OCI-LY1 (cell line): ENCODE data around the gene CTBP2.

ENCODE experiments used
- H2AFZ ChIP-seq: fragments of 200-600 bp; sonication (generic), shearing (Covaris generic); 2 replicates; pipeline ENCODE4 v1.6.0; 2014; ENCODE audit warnings: antibody characterized with exemption, mild to moderate bottlenecking, low read length
- H3F3A ChIP-seq: fragments of 200-600 bp; sonication (generic), shearing (Covaris generic); 2 replicates; pipeline ENCODE4 v1.6.0; 2014; ENCODE audit warnings: mild to moderate bottlenecking, antibody characterized with exemption, low read length, moderate library complexity; ENCODE audit not compliant: insufficient read depth
- H3K27ac ChIP-seq: fragments of 200-600 bp; sonication (generic); 2 replicates; pipeline ENCODE4 v1.5.1; 2014; ENCODE audit warnings: low read length, mixed run types, mild to moderate bottlenecking, low read depth; ENCODE audit not compliant: poor library complexity, severe bottlenecking
- H3K27me3 ChIP-seq: fragments of 200-600 bp; sonication (generic); 2 replicates; pipeline ENCODE4 v1.6.0; 2014; ENCODE audit warnings: antibody characterized with exemption, mild to moderate bottlenecking, low read length, moderate library complexity; ENCODE audit not compliant: insufficient read depth
- H3K36me3 ChIP-seq: fragments of 200-600 bp; sonication (generic); 2 replicates; pipeline ENCODE4 v1.6.1; 2014; ENCODE audit warnings: mild to moderate bottlenecking, antibody characterized with exemption, low read length, moderate library complexity, mixed read lengths; ENCODE audit not compliant: insufficient read depth
- H3K4me1 ChIP-seq: fragments of 200-600 bp; sonication (generic); 2 replicates; pipeline ENCODE4 v1.5.1; 2014; ENCODE audit warnings: mild to moderate bottlenecking, low read length, moderate library complexity; ENCODE audit not compliant: insufficient read depth, severe bottlenecking
- H3K4me2 ChIP-seq: fragments of 200-600 bp; sonication (generic), shearing (Covaris generic); 2 replicates; pipeline ENCODE4 v1.6.1; 2014; ENCODE audit warnings: low read length
- H3K4me3 ChIP-seq: fragments of 200-600 bp; sonication (generic); 2 replicates; pipeline ENCODE4 v1.5.1; 2014; ENCODE audit warnings: low read length, low read depth, mild to moderate bottlenecking, mixed read lengths; ENCODE audit not compliant: poor library complexity, severe bottlenecking
- H3K79me2 ChIP-seq: fragments of 200-600 bp; shearing (Covaris generic); 2 replicates; pipeline ENCODE4 v1.6.1; 2016; ENCODE audit warnings: mixed run types, low read length, mixed read lengths; ENCODE audit not compliant: insufficient read depth
- H3K9ac ChIP-seq: fragments of 200-600 bp; sonication (generic), shearing (Covaris generic); 2 replicates; pipeline ENCODE4 v1.6.1; 2014; ENCODE audit warnings: mild to moderate bottlenecking, low read length, mixed read lengths
- H3K9me2 ChIP-seq: fragments of 200-600 bp; sonication (generic), shearing (Covaris generic); 2 replicates; pipeline ENCODE4 v1.6.1; 2014; ENCODE audit warnings: low read depth, mild to moderate bottlenecking, low read length, mixed read lengths
- H3K9me3 ChIP-seq: fragments of 200-600 bp; shearing (Covaris generic); 2 replicates; pipeline ENCODE4 v1.6.1; 2014; ENCODE audit warnings: low read length, mixed read lengths
- H4K20me1 ChIP-seq: fragments of 200-600 bp; sonication (generic), shearing (Covaris generic); 2 replicates; pipeline ENCODE4 v1.6.0; 2016; ENCODE audit warnings: mild to moderate bottlenecking, low read length; ENCODE audit not compliant: insufficient read depth
- EZH2 ChIP-seq: fragments of 200-600 bp; sonication (generic), shearing (Covaris generic); IDR thresholded peaks from 2 replicates; pipeline ENCODE4 v1.8.0; 2017; ENCODE audit warnings: borderline replicate concordance, mixed run types, mild to moderate bottlenecking, antibody characterized with exemption, low read length, moderate library complexity, mixed read lengths
- TF ChIP-seq, protein P1 (sequence below): fragments of 200-600 bp; sonication (generic), shearing (Covaris generic); IDR thresholded peaks from 2 replicates; pipeline ENCODE4 v1.5.1; 2017; ENCODE audit warnings: mild to moderate bottlenecking, antibody characterized with exemption, low read length, moderate library complexity, mixed read lengths

CTBP2 gene

DNA sequence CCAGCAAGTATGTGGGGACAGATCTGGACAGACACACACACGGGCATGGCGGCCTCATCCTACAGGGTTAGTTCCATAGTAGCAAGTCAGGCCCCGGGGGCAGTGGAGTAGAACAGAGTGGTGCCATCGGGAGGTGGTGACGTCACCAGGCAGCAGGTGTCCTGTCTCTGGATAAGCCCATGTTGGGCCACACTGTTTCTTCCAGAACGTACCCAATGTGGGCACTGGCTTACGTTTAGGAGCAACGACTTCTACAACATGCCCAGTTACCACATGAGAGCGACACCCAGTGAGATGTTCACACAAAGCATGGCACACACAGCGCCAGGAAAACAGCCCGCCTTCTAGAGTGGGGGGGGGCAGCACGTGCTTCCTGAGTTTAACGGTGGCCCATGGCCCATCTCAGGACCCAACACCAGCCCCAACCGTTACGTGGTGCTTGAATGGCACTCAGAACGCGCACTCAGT lies 67.8 kb downstream of the CTBP2 start:
- Histone ChIP-seq H3K79me2 (no peaks in the 10 kb centered on the region), H3K27ac (no peak overlapping the region), H3K4me2 (no peak overlapping the region), H3K9me2 (no peaks in the 10 kb centered on the region), H3K4me1 (no peaks in the 10 kb centered on the region), H3F3A (no peaks in the 10 kb centered on the region), H3K9ac (no peak overlapping the region), H3K27me3 (no peaks in the 10 kb centered on the region), H2AFZ (no peak overlapping the region), H3K36me3 (no peaks in the 10 kb centered on the region), H3K9me3 (no peaks in the 10 kb centered on the region), H3K4me3 (no peak overlapping the region), H4K20me1 (no peaks in the 10 kb centered on the region; the same call in 1 of the 2 replicates)
- no peak for TF ChIP-seq EZH2
- TF ChIP-seq, protein P1, sequence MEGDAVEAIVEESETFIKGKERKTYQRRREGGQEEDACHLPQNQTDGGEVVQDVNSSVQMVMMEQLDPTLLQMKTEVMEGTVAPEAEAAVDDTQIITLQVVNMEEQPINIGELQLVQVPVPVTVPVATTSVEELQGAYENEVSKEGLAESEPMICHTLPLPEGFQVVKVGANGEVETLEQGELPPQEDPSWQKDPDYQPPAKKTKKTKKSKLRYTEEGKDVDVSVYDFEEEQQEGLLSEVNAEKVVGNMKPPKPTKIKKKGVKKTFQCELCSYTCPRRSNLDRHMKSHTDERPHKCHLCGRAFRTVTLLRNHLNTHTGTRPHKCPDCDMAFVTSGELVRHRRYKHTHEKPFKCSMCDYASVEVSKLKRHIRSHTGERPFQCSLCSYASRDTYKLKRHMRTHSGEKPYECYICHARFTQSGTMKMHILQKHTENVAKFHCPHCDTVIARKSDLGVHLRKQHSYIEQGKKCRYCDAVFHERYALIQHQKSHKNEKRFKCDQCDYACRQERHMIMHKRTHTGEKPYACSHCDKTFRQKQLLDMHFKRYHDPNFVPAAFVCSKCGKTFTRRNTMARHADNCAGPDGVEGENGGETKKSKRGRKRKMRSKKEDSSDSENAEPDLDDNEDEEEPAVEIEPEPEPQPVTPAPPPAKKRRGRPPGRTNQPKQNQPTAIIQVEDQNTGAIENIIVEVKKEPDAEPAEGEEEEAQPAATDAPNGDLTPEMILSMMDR, result no peak

DNA sequence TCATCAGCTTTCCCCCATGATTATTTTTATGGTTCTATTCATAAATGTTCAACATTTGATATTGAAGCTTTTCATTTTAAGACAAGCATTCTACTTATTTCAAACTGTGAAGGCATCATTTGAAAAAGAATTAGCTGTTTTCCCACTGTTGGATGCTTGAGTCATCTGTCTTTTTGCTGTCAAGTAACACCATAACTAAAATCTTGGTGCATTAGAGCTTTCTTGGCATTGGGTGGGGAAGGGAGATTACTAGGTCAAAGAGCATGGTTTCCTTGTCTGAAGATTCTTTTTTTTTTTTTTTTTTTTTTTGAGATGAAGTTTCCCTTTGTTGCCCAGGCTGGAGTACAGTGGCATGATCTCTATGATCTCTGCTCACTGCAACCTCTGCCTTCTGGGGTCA lies 68.5 kb downstream of the CTBP2 start:
- H3K27me3 ChIP-seq, result no peaks in the 10 kb centered on the region
- no peaks in the 10 kb centered on the region for H3F3A ChIP-seq
- H3K9me2 ChIP-seq, result no peaks in the 10 kb centered on the region
- no peaks in the 10 kb centered on the region; the same call in 1 of the 2 replicates for H4K20me1 ChIP-seq
- H3K4me2 ChIP-seq, result no peak overlapping the region
- no peak overlapping the region for H2AFZ ChIP-seq
- no peaks in the 10 kb centered on the region for H3K36me3 ChIP-seq
- no peaks in the 10 kb centered on the region for H3K79me2 ChIP-seq
- TF ChIP-seq, protein P1, result no peak
- TF ChIP-seq EZH2, result no peak
- H3K27ac ChIP-seq, result no peak overlapping the region
- H3K4me1 ChIP-seq, result no peaks in the 10 kb centered on the region
- no peak overlapping the region for H3K9ac ChIP-seq
- no peak overlapping the region for H3K4me3 ChIP-seq
- no peaks in the 10 kb centered on the region for H3K9me3 ChIP-seq

- Histone ChIP-seq H3K9ac (no peak overlapping the region), H3F3A (no peaks in the 10 kb centered on the region), H3K4me1 (no peaks in the 10 kb centered on the region), H3K27me3 (no peaks in the 10 kb centered on the region), H2AFZ (no peak overlapping the region), H3K9me3 (no peaks in the 10 kb centered on the region), H3K9me2 (no peaks in the 10 kb centered on the region), H3K27ac (no peak overlapping the region), H4K20me1 (no peaks in the 10 kb centered on the region; the same call in 1 of the 2 replicates), H3K36me3 (no peaks in the 10 kb centered on the region), H3K4me2 (no peak overlapping the region), H3K4me3 (no peak overlapping the region), H3K79me2 (no peaks in the 10 kb centered on the region)
- no peak for TF ChIP-seq EZH2
These were observed 70.9 kb downstream of the CTBP2 start for GRCh38 chr10:125089469-125089868.

DNA sequence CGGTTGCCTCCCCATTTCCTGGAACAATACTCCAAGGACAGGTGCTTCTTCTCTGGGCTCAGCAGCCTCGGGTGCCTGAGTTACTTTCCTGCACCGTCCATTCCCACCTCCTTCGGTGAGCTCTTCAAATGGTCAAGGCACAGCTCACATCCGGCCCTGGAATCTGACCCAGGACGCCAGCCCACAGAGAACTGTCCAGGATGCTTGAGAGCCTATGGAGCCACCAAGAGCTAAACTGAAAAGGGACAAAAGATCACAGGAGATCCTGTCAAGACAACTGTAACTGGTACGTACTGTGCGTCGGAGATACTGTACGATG lies 72.5 kb downstream of the CTBP2 start:
- Histone ChIP-seq H3K27ac (no peak overlapping the region), H4K20me1 (no peaks in the 10 kb centered on the region; the same call in 1 of the 2 replicates), H3K27me3 (no peaks in the 10 kb centered on the region; the same call in 1 of the 2 replicates), H3K9me2 (no peaks in the 10 kb centered on the region), H3K79me2 (no peaks in the 10 kb centered on the region), H3K9me3 (no peaks in the 10 kb centered on the region), H3F3A (no peaks in the 10 kb centered on the region), H3K36me3 (no peaks in the 10 kb centered on the region), H3K4me2 (no peak overlapping the region), H2AFZ (no peak overlapping the region), H3K4me1 (no peaks in the 10 kb centered on the region), H3K9ac (no peak overlapping the region), H3K4me3 (no peak overlapping the region)
- TF ChIP-seq, protein P1, result no peak
- TF ChIP-seq EZH2, result no peak
